ENCODE results near the gene ADAD2.
"Not testable (repeated sequence)": the region's sequence is repeated elsewhere in the genome, so short reads cannot be mapped to it uniquely, and the experiment has no call there.

ADAD2 gene

GRCh38 chr16:84196101-84196500, 5.1 kb downstream of the ADAD2 start:
- peaks cover 10% of the 10 kb centered on the region for H3K27me3 Mint-ChIP-seq
- ATAC-seq (ENCODE audit: low read depth): no peak
- H3K4me1 Mint-ChIP-seq: peaks cover 7% of the 10 kb centered on the region
- DNase-seq (ENCODE audit: low spot score in 2 of 2): no peak
- H3K9me3 Mint-ChIP-seq: no peaks in the 10 kb centered on the region
- H3K36me3 Mint-ChIP-seq: no peaks in the 10 kb centered on the region
- H3K27ac Mint-ChIP-seq: no peak overlapping the region
- no peak overlapping the region for H3K4me3 Mint-ChIP-seq

DNA sequence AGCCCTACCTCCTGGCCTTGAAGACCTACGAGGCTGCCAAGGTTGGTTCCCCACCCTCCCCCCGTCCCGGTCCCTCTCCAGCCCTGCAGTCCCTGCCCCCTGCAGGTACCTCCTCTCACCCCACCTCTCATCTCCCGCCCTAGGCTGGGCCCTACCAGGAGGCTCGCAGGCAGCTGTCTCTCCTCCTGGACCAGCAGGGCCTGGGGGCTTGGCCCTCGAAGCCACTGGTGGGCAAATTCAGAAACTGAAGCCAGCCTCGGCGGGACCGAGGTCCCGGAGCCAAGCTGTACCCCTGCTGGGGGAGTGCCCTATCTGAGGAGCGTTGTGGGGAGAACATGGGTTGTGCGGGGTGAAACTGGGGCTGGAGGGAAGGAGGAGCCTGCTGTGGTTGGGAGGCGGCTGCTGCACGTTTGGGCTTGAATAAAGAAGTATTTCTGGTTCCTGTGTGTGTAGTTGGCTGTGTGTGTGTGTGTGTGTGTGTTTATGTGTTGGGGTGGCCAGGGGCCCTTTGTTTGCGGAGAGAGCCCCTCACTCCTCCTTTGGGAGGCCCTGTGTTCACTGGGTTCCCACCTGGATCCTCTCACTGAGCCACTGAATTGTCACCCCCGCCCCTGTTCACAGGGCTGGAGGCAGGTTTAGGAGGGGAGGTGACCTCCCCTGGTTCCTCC, 5.9 kb downstream of the ADAD2 start:
- Mint-ChIP-seq H3K9me3 (no peaks in the 10 kb centered on the region), H3K27me3 (peaks cover 10% of the 10 kb centered on the region), H3K36me3 (no peaks in the 10 kb centered on the region), H3K4me1 (peaks cover 7% of the 10 kb centered on the region), H3K4me3 (no peak overlapping the region), H3K27ac (no peak overlapping the region)
- ATAC-seq (ENCODE audit: low read depth) (no peak), DNase-seq (ENCODE audit: low spot score in 2 of 2) (no peak)

DNA sequence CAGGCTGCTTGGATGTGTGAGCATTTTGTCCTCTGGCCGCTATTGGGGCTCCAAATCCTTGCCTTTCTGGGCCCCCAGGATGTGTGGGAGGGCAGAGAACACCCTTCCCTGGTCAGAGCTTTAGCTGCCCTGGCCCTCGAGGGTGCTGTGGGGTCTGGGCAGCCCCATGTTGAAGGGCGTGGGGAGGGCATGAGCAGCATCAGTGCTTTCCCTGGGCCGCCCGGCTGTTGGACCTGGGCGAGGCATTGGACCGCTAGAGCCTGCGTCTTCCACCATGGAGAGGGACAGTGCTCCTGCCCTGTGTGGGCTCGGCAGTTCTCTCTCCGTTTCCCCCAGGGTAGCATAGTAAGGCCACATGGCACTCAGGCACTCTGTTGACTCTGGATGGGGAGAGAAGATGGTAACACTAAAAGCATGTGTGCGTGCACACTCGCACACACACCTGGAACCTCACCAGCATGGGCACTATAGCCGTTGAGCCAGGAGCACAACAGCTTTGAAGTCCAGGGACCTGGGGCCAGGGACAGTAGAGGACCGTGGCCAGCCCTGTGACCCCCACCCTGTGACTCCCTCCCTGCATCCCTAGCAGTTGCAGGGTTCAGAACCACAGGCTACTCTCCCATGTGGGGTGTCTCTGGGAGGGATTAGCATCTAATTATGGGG, 6.6 kb downstream of the ADAD2 start:
- DNase-seq (ENCODE audit: low spot score in 2 of 2): no peak
- H3K4me3 Mint-ChIP-seq: no peak overlapping the region
- peaks cover 10% of the 10 kb centered on the region for H3K27me3 Mint-ChIP-seq
- H3K4me1 Mint-ChIP-seq: peaks cover 7% of the 10 kb centered on the region
- no peak overlapping the region for H3K27ac Mint-ChIP-seq
- H3K9me3 Mint-ChIP-seq: no peaks in the 10 kb centered on the region
- no peaks in the 10 kb centered on the region for H3K36me3 Mint-ChIP-seq
- ATAC-seq (ENCODE audit: low read depth): no peak

GRCh38 chr16:84198401-84198800, 7.4 kb downstream of the ADAD2 start:
- H3K27me3 Mint-ChIP-seq: peaks cover 10% of the 10 kb centered on the region
- H3K9me3 Mint-ChIP-seq: no peaks in the 10 kb centered on the region
- no peak overlapping the region for H3K4me3 Mint-ChIP-seq
- H3K27ac Mint-ChIP-seq: no peak overlapping the region
- H3K36me3 Mint-ChIP-seq: no peaks in the 10 kb centered on the region
- ATAC-seq (ENCODE audit: low read depth) (no peak), DNase-seq (ENCODE audit: low spot score in 2 of 2) (no peak)
- H3K4me1 Mint-ChIP-seq: peaks cover 7% of the 10 kb centered on the region

DNA sequence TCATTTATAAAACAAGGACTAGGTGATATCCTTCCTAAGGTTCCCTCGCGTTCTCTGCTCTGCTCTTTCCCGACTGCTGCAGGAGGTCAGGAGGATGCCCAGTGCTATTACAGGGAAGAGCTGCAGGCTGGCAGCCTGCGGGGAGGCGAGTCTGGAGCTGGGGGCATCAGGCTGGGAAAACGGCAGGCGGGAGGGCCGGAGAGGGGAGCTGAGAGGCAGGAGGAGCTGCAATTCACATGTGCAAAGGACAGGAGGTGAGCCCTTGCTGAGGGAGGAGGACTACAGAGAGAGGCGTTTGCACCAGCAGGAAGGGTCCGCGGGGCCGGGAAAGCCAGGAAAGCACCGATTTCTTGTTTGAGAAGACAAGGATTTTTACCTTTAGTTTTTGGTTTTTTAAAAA, 8.1 kb downstream of the ADAD2 start:
- no peak overlapping the region for H3K27ac Mint-ChIP-seq
- no peaks in the 10 kb centered on the region for H3K36me3 Mint-ChIP-seq
- no peak for DNase-seq (ENCODE audit: low spot score in 2 of 2)
- no peaks in the 10 kb centered on the region for H3K9me3 Mint-ChIP-seq
- no peak overlapping the region for H3K4me3 Mint-ChIP-seq
- ATAC-seq (ENCODE audit: low read depth): no peak
- peaks cover 5% of the 10 kb centered on the region for H3K4me1 Mint-ChIP-seq
- peaks cover 10% of the 10 kb centered on the region for H3K27me3 Mint-ChIP-seq

DNA sequence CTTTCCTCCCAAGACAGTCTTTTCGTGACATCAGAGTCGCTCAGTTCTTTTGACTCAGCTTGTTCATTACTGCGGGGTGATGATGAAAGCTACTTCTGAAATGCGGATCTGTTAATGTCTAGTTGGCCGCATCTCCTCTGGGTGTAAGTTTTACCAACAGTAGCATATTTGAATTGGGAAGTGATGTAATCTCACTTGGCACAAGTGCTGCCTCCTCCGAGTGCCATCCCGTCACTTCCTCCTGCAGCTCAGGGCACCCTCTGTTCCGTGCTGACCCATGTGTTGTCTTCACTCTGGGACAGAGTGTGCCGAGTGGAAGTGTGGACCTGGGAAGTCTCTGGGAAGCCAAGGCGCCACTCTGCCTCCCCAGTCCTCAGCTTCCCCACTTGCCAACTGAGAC, 8.9 kb downstream of the ADAD2 start:
- Mint-ChIP-seq H3K27ac (no peak overlapping the region), H3K27me3 (peaks cover 10% of the 10 kb centered on the region), H3K9me3 (no peaks in the 10 kb centered on the region), H3K4me1 (no peaks in the 10 kb centered on the region), H3K4me3 (no peak overlapping the region), H3K36me3 (no peaks in the 10 kb centered on the region)
- ATAC-seq (ENCODE audit: low read depth) (no peak), DNase-seq (ENCODE audit: low spot score in 2 of 2) (no peak)

DNA sequence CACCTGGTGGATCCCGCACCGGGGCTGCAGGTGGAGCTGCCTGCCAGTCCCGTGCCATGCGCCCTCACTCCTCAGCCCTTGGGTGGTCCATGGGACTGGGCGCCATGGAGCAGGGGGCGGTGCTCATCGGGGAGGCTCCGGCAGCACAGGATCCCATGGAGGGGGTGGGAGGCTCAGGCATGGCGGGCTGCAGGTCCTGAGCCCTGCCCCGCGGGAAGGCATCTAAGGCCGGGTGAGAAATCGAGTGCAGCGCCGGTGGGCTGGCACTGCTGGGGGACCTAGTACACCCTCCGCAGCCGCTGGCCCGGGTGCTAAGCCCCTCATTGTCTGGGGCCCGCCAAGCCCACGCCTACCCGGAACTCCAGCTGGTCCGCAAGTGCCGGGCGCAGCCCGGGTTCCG, 13.6 kb downstream of the ADAD2 start:
- H3K36me3 Mint-ChIP-seq; H3K4me1 Mint-ChIP-seq; H3K27ac Mint-ChIP-seq; H3K27me3 Mint-ChIP-seq; DNase-seq (ENCODE audit: low spot score in 2 of 2); ATAC-seq (ENCODE audit: low read depth); H3K9me3 Mint-ChIP-seq; H3K4me3 Mint-ChIP-seq: not testable (repeated sequence)

DNA sequence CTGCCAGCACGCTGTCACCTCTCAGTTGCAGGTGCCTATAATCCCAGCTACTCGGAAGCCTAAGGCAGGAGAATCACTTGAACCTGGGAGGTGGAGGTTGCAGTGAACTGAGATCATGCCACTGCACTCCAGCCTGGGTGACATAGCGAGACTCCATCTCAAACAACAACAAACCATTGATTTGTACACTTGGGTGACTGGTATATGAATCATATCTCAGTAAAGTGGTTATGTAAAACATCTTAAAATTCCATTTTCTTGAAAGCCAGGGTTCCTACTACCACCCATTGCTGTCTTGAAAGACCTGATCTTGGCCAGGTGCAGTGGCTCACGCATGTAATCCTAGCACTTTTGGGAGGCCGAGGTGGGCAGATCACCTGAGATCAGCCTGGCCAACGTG, 14.2 kb downstream of the ADAD2 start:
- not testable (repeated sequence) for DNase-seq (ENCODE audit: low spot score in 2 of 2); H3K27me3 Mint-ChIP-seq; H3K9me3 Mint-ChIP-seq; ATAC-seq (ENCODE audit: low read depth); H3K4me3 Mint-ChIP-seq; H3K36me3 Mint-ChIP-seq; H3K4me1 Mint-ChIP-seq; H3K27ac Mint-ChIP-seq

DNA sequence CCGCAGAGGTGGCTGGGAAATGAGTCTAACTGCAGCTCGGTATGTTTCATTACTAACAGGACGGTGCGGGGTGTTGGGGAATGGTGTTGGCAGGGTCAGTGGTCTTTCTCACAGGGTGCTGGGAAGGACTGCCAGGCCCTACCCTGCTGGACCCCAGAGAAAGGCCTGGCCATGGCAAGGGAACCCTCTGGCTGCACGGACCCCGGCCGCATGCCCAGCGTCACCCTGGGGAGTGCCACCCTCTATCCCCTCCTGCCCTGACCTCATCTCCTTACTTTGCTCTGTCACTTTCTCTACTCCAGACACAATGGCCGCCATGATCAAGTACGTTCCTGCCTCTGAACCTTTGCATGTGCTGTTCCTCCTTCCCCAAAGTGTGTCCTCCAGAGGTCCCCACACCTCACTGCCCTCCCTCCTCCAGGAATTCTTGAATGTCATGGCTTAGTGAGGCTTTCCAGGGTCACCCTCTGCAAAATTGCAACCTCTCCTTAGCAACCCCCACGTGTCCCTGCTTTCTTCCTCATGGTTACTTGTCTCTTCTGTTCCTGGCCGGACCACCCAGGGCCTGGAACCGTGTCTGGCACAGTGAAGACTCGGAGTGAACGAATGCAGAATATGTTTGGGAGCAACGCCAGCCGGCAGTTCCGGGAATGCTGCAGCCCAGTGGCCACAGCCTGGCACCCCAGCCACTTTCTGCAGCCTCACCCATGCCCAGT, 15.2 kb downstream of the ADAD2 start:
- no peak for ATAC-seq (ENCODE audit: low read depth)
- no peak overlapping the region for H3K4me3 Mint-ChIP-seq
- no peak for DNase-seq (ENCODE audit: low spot score in 2 of 2)
- H3K36me3 Mint-ChIP-seq: no peaks in the 10 kb centered on the region
- H3K9me3 Mint-ChIP-seq: peaks cover 1% of the 10 kb centered on the region
- H3K27me3 Mint-ChIP-seq: peaks cover 4% of the 10 kb centered on the region
- no peak overlapping the region for H3K27ac Mint-ChIP-seq
- H3K4me1 Mint-ChIP-seq: no peaks in the 10 kb centered on the region

DNA sequence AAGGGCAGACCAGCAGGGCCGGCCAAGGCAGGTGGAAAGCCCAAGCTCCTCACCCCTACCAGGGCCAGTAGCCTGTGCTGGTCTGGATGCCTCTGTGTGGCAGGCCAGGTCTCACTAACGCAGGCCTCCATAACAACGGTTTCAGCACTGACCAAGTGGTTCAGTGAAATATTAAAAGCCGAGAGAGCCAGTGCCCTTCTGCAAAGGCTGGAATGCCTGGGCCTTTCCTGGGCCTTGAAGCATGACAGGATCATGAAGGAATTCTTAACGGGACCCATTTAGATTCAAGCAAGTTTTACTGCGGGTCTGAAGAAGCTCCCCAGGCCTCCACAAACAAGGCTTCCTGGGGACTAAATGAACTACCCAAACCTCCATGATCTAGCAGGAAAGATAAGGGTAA, 16.3 kb downstream of the ADAD2 start:
- ATAC-seq (ENCODE audit: low read depth) (no peak), DNase-seq (ENCODE audit: low spot score in 2 of 2) (no peak)
- Mint-ChIP-seq H3K27me3 (peaks cover 4% of the 10 kb centered on the region), H3K36me3 (no peaks in the 10 kb centered on the region), H3K4me3 (no peak overlapping the region), H3K27ac (no peak overlapping the region), H3K9me3 (peaks cover 1% of the 10 kb centered on the region), H3K4me1 (no peaks in the 10 kb centered on the region)

DNA sequence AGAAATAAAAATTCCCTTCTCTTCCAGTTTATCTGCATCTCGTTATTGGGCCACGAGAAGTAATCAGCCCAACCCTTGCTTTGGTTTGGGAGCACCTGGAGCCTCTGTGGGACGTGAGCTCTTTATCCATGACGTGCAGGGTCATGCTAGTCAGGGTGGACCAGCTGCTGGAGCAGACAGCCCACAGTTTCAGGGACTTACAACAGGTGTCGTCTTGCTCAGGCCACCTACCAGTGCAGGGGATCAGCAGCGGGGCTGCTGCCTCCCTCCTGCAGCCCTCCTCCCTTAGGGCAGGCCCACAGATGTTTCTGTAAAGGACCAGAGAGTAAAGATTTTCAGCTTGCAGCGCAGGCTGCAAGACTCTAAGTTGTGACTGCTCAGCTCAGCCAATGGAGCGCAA, 16.9 kb downstream of the ADAD2 start:
- no peaks in the 10 kb centered on the region for H3K36me3 Mint-ChIP-seq
- peaks cover 4% of the 10 kb centered on the region for H3K27me3 Mint-ChIP-seq
- peaks cover 1% of the 10 kb centered on the region for H3K9me3 Mint-ChIP-seq
- H3K4me1 Mint-ChIP-seq: no peaks in the 10 kb centered on the region
- no peak for DNase-seq (ENCODE audit: low spot score in 2 of 2)
- no peak overlapping the region for H3K4me3 Mint-ChIP-seq
- H3K27ac Mint-ChIP-seq: no peak overlapping the region
- no peak for ATAC-seq (ENCODE audit: low read depth)

DNA sequence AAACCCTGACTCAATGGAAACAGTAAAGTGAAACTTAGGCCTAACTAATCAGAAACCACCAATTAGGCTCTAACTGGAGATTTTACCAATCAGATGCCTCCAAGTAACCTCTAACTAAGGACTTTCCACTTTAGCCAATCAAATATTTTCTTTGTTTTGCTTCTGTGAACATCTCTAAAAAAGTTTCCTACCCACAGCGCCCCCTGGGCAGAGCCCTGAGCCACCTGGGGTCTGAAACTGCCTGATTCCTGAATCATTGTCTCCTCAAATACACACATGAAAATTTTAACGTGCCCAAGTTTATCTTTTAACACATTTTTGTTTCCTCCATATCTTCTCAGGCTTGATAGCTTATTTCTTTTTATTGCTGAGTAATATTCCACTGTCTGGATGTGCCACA, 19.0 kb downstream of the ADAD2 start:
- DNase-seq (ENCODE audit: low spot score in 2 of 2) (no peak), ATAC-seq (ENCODE audit: low read depth) (no peak)
- H3K4me1 Mint-ChIP-seq: no peaks in the 10 kb centered on the region
- no peaks in the 10 kb centered on the region for H3K36me3 Mint-ChIP-seq
- peaks cover 1% of the 10 kb centered on the region for H3K9me3 Mint-ChIP-seq
- no peak overlapping the region for H3K27ac Mint-ChIP-seq
- H3K27me3 Mint-ChIP-seq: peaks cover 6% of the 10 kb centered on the region
- no peak overlapping the region for H3K4me3 Mint-ChIP-seq

DNA sequence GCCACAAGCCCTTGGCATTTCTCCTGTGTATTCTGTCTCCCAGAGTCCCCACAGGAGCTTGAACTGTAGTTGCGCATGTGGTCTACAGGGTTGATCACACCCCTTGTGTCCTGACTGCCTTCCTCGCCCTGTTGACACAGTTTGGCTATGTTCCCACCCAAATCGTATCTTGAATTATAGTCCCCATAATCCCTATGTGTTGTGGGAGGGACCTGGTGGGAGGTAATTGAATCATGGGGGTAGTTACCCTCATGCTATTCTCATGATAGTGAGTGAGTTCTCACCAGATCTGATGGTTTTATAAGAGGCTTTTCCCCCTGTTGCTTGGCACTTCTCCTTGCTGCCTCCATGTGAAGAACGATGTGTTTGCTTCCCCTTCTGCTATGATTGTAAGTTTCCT, 21.2 kb downstream of the ADAD2 start:
- Mint-ChIP-seq H3K27ac (no peak overlapping the region), H3K4me1 (no peaks in the 10 kb centered on the region), H3K9me3 (peaks cover 1% of the 10 kb centered on the region)

GRCh38 chr16:84212631-84213030, 21.7 kb downstream of the ADAD2 start:
- Mint-ChIP-seq H3K27ac (no peak overlapping the region), H3K27me3 (peaks cover 7% of the 10 kb centered on the region), H3K4me3 (no peak overlapping the region), H3K9me3 (peaks cover 1% of the 10 kb centered on the region), H3K4me1 (no peaks in the 10 kb centered on the region), H3K36me3 (no peaks in the 10 kb centered on the region)
- ATAC-seq (ENCODE audit: low read depth) (no peak), DNase-seq (ENCODE audit: low spot score in 2 of 2) (no peak)

More for the DNA sequence above, 21.2 kb downstream of the ADAD2 start:
- ATAC-seq (ENCODE audit: low read depth): no peak
- no peaks in the 10 kb centered on the region for H3K36me3 Mint-ChIP-seq
- no peak overlapping the region for H3K4me3 Mint-ChIP-seq
- DNase-seq (ENCODE audit: low spot score in 2 of 2): no peak
- H3K27me3 Mint-ChIP-seq: peaks cover 6% of the 10 kb centered on the region
